Gastrocnemius medialis (tissue), 4 donors: ENCODE results near the gene RAB5A. TPM values are rescaled to one million over a fixed set of nuclear protein-coding genes. Genes with fewer than 3 reads are reported as not detected.
"Not testable (repeated sequence)": the region's sequence is repeated elsewhere in the genome, so short reads cannot be mapped to it uniquely, and the experiment has no call there.

Experiments used
- ATAC-seq, 2 donors: fragments of 150-250 bp; one replicate each; pipeline ENCODE4 v1.9.1; 2016
- DNase-seq, 2 donors: peaks; one replicate each; pipeline ENCODE4 v3.0.0-alpha.2; 2019
- H3K27ac ChIP-seq, 4 donors: fragments of 200-600 bp; sonication (generic); 1 replicate in 1 of 4; 2 replicates in 3 of 4; pipeline ENCODE4 v1.5.1; 2016 to 2018; ENCODE audit warnings: mild to moderate bottlenecking in 2 of 4, moderate library complexity in 1 of 4
- H3K27me3 ChIP-seq, 3 donors: fragments of 200-600 bp; sonication (generic) in 2 of 3; 1 replicate in 1 of 3; 2 replicates in 2 of 3; pipeline versions ENCODE4 v1.5.1 to v1.6.0; 2016 to 2019; ENCODE audit warnings: mild to moderate bottlenecking in 1 of 3, moderate library complexity in 1 of 3
- H3K36me3 ChIP-seq, 2 donors: fragments of 200-600 bp; sonication (generic) in 1 of 2; one replicate each; pipeline ENCODE4 v1.5.1; 2017 to 2018
- H3K4me1 ChIP-seq, 2 donors: fragments of 200-600 bp; sonication (generic) in 1 of 2; one replicate each; pipeline ENCODE4 v1.5.1; 2016 to 2017; ENCODE audit warnings: mild to moderate bottlenecking in 2 of 2
- H3K4me3 ChIP-seq, 4 donors: fragments of 200-600 bp; sonication (generic) in 3 of 4; 1 replicate in 1 of 4; 2 replicates in 3 of 4; pipeline ENCODE4 v1.5.1; 2016 to 2019; ENCODE audit warnings: mild to moderate bottlenecking in 2 of 4
- H3K9me3 ChIP-seq, 3 donors: fragments of 200-600 bp; sonication (generic) in 2 of 3; 1 replicate in 1 of 3; 2 replicates in 2 of 3; pipeline ENCODE4 v1.5.1; 2016 to 2019
- CTCF ChIP-seq, 5 experiments: fragments of 450-650 bp in 3 of 5; fragments of 200-600 bp in 2 of 5; sonication (generic) in 2 of 5; IDR thresholded peaks in 4 of 5; conservative IDR thresholded peaks in 1 of 5; 1 replicate in 4 of 5; 2 replicates in 1 of 5; pipeline ENCODE4 v1.5.1; 2016 to 2019; ENCODE audit warnings: antibody characterized with exemption in 5 of 5, mild to moderate bottlenecking in 3 of 5, moderate library complexity in 3 of 5
- POLR2A ChIP-seq, 2 donors: fragments of 450-650 bp; IDR thresholded peaks; one replicate each; pipeline ENCODE4 v1.6.1; 2017; ENCODE audit warnings: antibody characterized with exemption in 2 of 2, mild to moderate bottlenecking in 2 of 2, moderate library complexity in 2 of 2
- in situ Hi-C, 4 donors: fragments of 200-750 bp; cut with MboI; loops; one replicate each; pipeline versions ENCODE4 v1.15.0 to v1.8.0; 2017; ENCODE audit warnings: low sequenced_read_pairs in 4 of 4
- intact Hi-C: fragments of 100-400 bp; cut with DNase I; formaldehyde crosslinking; loops from one replicate; pipeline ENCODE4 v1.15.1; 2023; ENCODE audit warnings: low total_unique reads
- total RNA-seq, 4 donors: library from RNA; depleted of rRNA; stranded (reverse); fragments of >200 nt; gene quantifications; one replicate each; pipeline versions ENCODE4 v1.1.0 to v1.2.3, GENCODE V29; 2016

The RAB5A gene
- total RNA-seq, 4 donors from 2014 or later = 30.9 to 43.7 (median 35.5) TPM

- Histone ChIP-seq H3K27ac (no peak overlapping the region), H3K9me3 (no peaks in the 10 kb centered on the region), H3K4me1 (no peaks in the 10 kb centered on the region), H3K27me3 (no peaks in the 10 kb centered on the region), H3K36me3 (peaks cover 0 to 30% of the 10 kb centered on the region in 2 donors), H3K4me3 (no peak overlapping the region)
- intact Hi-C loops = no loop called here
- ATAC-seq = no peak
- no peak for DNase-seq
- in situ Hi-C loops = no loop called here
- TF ChIP-seq POLR2A (IDR thresholded peaks at IDR 0.05) = no peak
- no peak for TF ChIP-seq CTCF (IDR thresholded peaks at IDR 0.05 in 4 of 5, conservative IDR thresholded peaks at IDR 0.05 in 1 of 5)
Observed at GRCh38 chr3:19972054-19972453, 25.2 kb downstream of the RAB5A start.

- H3K9me3 ChIP-seq, H3K36me3 ChIP-seq, H3K4me3 ChIP-seq, H3K27me3 ChIP-seq, H3K27ac ChIP-seq, intact Hi-C loops, H3K4me1 ChIP-seq, in situ Hi-C loops, ATAC-seq, DNase-seq: not testable (repeated sequence)
Observed at GRCh38 chr3:19988904-19989303, 42.0 kb downstream of the RAB5A start.

GRCh38 chr3:19994796-19995195 lies 47.9 kb downstream of the RAB5A start:
- H3K36me3 ChIP-seq = no peaks in the 10 kb centered on the region
- H3K9me3 ChIP-seq = no peaks in the 10 kb centered on the region
- H3K4me3 ChIP-seq = no peak overlapping the region
- H3K27ac ChIP-seq = no peak overlapping the region
- H3K27me3 ChIP-seq = no peaks in the 10 kb centered on the region
- in situ Hi-C loops = no loop called here
- DNase-seq (no peak), ATAC-seq (no peak)
- H3K4me1 ChIP-seq = no peaks in the 10 kb centered on the region
- TF ChIP-seq CTCF (IDR thresholded peaks at IDR 0.05 in 4 of 5, conservative IDR thresholded peaks at IDR 0.05 in 1 of 5) = no peak
- TF ChIP-seq POLR2A (IDR thresholded peaks at IDR 0.05) = no peak
- intact Hi-C loops = no loop called here

GRCh38 chr3:19997502-19997901 lies 50.6 kb downstream of the RAB5A start:
- no peaks in the 10 kb centered on the region for H3K9me3 ChIP-seq
- no peaks in the 10 kb centered on the region for H3K4me1 ChIP-seq
- no peak overlapping the region for H3K4me3 ChIP-seq
- intact Hi-C loops (no loop called here), in situ Hi-C loops (no loop called here)
- TF ChIP-seq POLR2A (IDR thresholded peaks at IDR 0.05) = no peak
- no peak for TF ChIP-seq CTCF (IDR thresholded peaks at IDR 0.05 in 4 of 5, conservative IDR thresholded peaks at IDR 0.05 in 1 of 5)
- no peaks in the 10 kb centered on the region for H3K27me3 ChIP-seq
- no peak overlapping the region for H3K27ac ChIP-seq
- ATAC-seq = no peak
- no peaks in the 10 kb centered on the region for H3K36me3 ChIP-seq
- no peak for DNase-seq

GRCh38 chr3:20001932-20002331 lies 55.0 kb downstream of the RAB5A start:
- Histone ChIP-seq H3K4me1 (no peaks in the 10 kb centered on the region), H3K4me3 (no peak overlapping the region), H3K27me3 (no peaks in the 10 kb centered on the region), H3K9me3 (no peaks in the 10 kb centered on the region), H3K36me3 (no peaks in the 10 kb centered on the region), H3K27ac (no peak overlapping the region)
- TF ChIP-seq POLR2A (IDR thresholded peaks at IDR 0.05) (no peak), CTCF (IDR thresholded peaks at IDR 0.05 in 4 of 5, conservative IDR thresholded peaks at IDR 0.05 in 1 of 5) (no peak)
- ATAC-seq (no peak), DNase-seq (no peak)
- intact Hi-C loops (no loop called here), in situ Hi-C loops (no loop called here)
